RCC 7860 (cell line): ENCODE data around the gene OAT.
"Not testable (repeated sequence)": the region's sequence is repeated elsewhere in the genome, so short reads cannot be mapped to it uniquely, and the experiment has no call there.

ENCODE experiments used
- DNase-seq: peaks from one replicate; pipeline ENCODE4 v3.0.0-alpha.2; 2015; ENCODE audit warnings: low spot score
- FAIRE-seq: peaks from 2 replicates; lab custom pipeline; 2012; peaks lifted over from hg19 to GRCh38; lab: Jason Lieb, UNC

The OAT gene

GRCh38 chr10:124447751-124448466 is 29.2 kb upstream of the OAT start:
- FAIRE-seq, result no peak
- DNase-seq, result no peak

DNA sequence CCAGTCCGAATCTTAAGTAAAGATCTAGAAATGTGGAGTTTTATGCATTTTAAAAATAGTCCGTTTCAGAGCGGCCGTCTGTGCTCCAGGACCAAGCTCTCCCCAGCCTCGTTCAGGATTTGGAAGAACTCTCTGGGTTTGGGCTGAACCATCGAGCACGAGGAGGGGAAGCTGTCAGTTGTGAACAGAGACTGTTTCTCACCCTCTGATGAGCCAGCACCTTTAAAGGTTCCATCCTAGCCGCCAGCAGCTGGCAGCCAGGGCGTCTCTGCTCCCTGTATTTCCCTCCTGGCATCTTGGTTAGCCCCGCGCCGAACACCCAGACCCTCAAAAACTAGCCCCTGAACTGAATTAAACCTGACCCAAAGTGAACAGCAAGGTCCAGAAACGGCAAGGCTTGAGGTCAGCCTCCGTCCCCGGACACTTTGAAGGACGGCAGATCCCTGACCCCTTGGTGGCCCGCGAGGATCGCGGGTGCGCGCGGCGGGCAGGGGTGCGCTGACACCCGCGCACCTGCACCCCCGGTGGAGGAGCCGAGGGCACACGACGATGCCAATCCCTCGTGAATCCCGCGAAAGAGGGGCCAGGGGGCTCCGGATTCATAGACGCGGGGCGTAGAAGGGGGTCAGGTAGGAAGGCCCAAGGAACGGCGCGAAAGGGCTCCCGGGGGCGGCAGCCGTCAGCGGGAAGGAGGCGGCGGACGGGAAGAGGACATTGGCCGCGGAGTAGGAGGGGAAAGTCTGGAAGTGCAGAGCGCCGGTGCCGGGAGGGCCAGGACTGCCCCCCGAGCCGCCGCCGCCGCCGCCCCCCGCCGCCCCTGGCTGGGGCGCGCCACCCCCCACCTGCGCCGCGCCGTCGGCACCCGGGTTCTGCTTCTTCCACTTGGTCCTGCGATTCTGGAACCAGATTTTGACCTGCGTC is 28.4 kb upstream of the OAT start:
- DNase-seq (no peak), FAIRE-seq (no peak)

DNA sequence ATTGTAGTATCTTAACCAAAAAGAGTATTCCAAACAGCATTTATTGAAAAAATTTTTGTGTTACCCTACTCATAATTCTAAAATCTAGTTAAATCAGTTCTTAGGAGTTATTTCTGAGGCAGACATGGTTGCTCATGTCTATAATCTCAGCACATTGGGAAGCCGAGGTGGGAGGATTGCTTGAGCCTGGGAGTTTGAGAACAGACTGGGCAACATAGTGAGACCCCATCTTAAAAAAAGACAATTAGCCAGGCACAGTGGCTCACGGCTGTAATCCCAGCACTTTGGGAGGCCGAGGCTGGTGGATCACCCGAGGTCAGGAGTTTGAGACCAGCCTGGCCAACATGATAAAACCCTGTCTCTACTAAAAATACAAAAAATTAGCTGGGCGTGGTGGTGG is 23.0 kb upstream of the OAT start:
- not testable (repeated sequence) for FAIRE-seq, DNase-seq

DNA sequence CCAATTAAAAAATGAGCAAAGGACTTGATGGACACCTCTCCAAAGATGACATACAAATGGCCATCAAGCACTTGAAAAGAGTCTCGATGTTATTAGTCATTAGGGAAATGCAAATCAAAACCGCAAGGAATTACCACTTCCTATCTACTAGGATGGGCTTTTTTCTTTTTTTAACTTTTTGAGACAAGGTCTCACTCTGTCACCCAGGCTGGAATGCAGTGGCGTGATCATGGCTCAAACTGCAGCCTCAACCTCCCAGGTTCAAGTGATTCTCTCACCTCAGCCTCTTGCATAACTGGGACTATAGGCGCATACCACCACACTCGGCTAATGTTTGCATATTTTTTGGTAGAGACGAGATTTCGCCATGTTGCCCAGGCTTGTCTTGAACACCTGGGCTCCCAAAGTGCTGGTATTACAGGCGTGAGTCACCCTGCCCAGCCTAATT is 17.5 kb upstream of the OAT start:
- DNase-seq (peak; percentile 49), FAIRE-seq (no peak)

- not testable (repeated sequence) for DNase-seq, FAIRE-seq
These were observed 17.0 kb upstream of the OAT start for GRCh38 chr10:124435683-124436082.

- no peak for DNase-seq
- FAIRE-seq, result no peak
These were observed 14.7 kb upstream of the OAT start for GRCh38 chr10:124433461-124433860.

DNA sequence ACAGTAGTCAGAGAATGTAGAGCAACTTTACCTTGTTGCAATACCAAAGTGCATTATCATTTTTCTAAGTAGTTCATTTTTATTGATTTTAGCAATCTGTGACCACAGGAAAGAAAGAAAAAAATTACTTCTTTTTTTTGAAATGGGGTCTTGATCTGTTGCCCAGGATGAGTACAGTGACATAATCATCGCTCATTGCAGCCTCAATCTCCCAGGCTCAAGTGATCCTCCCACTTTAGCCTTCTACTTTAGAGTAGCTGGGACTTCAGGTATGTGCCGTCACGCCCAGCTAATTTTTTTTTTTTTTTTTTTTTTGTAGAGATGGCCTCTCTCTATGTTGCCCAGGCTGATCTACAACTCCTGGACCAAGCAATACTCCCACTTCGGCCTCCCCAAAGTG is 11.4 kb upstream of the OAT start:
- FAIRE-seq (no peak), DNase-seq (no peak)

DNA sequence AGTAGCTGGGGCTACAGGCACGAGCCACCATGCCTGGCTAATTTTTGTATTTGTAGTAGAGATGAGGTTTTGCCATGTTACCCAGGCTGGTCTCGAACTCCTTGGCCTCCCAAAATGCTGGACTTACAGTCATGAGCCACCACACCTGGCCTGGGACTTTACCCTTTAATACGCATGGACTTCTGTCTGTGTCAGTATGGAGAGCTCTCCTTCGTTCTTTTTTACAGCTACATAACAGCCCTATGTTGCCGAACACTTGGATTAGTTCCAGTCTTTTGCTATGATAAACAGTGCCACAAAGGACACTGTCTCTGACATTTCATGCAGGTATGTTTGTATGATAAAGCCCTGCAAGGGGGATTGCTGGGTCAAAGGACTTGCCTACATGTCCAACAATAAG is 10.9 kb upstream of the OAT start:
- FAIRE-seq (no peak), DNase-seq (no peak)

- DNase-seq (no peak), FAIRE-seq (no peak)
These were observed 9.6 kb upstream of the OAT start for GRCh38 chr10:124428207-124428777.

DNA sequence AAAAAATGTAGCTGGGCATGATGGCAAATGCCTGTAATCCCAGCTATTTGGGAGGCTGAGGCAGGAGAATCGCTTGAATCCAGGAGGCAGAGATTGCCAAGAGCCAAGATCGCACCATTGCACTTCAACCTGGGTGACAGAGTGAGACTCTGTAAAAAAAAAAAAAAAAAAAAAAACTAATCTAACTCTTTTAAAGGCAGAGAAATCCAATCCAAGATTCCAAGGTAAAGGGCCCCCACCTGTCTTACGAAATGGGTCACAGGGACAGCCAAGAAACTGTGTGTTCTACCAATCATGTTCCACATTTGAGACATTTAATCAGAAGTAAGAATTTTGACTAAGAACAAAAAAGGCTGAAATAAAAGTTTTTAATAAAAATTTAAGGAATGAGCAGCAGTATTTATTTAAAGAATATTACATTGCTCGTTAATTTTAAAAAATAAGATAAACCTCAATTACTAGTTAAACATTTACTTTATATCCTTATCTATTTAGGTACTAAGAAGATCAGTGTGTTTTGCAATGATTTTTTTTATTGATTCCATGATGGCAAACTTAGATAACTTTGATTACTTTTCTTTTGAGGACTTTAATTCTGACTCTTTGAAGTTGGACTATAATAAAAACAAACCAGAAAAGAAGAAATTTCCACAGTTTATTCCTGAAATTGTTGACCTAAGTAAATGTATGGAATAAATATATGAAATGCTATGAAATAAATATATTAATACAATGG is 6.7 kb upstream of the OAT start:
- DNase-seq, result no peak
- no peak for FAIRE-seq

DNA sequence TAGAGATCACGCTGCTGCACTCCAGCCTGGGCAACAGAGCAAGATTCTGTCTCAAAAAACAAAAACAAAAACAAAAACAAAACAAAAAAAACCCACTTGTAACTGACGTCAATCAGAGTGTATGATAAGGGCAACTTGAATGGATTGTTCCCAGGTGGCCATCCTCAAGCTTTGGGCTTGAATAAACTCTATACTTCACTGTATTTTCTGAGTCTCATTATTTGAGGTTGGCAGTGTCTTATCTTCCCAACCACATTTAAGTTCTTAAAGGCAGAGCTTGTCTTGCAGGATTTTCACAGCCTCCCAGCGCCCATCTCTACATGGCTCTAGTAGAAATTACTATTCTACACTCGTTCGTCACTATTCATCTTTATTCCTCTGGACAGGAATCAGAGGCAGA is 5.1 kb upstream of the OAT start:
- no peak for FAIRE-seq
- DNase-seq, result no peak

DNA sequence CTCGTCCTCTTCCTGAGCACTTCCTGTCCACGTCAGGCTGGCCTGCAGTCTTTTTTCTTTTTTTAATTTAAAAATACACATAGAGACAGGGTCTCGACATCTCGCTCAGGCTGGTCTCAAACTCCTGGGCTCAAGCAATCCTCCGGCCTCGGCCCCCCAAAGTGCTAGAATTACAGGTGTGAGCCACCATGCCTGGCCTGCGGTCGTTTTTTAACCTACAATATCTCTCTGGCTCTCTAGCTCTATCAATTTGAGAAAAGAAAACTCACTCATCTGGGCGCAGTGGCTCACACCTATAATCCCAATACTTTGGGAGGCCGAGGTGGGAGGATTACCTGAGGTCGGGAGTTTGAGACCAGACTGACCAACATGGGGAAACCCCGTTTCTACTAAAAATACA is 4.0 kb upstream of the OAT start:
- FAIRE-seq (no peak), DNase-seq (no peak)

DNA sequence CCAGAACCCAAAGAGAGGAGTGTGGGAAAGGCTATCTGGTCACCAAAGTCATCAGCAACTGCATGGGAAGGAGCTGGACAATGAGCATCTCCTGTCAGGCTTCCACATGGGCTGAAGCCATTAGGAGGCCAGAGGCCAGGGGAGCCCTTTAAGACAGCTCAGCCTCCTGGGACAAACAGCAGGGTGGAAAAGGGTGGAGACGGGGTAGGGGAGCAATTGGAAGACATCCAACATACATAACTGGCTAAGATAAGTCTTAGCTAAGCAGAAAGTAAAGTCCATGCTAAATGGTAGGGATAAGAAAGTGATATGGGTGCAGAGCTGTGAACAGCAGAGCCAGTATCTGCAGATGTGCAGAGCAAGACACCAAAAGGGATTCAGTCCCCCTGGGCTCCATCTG is 1.5 kb upstream of the OAT start:
- DNase-seq (no peak), FAIRE-seq (no peak)

DNA sequence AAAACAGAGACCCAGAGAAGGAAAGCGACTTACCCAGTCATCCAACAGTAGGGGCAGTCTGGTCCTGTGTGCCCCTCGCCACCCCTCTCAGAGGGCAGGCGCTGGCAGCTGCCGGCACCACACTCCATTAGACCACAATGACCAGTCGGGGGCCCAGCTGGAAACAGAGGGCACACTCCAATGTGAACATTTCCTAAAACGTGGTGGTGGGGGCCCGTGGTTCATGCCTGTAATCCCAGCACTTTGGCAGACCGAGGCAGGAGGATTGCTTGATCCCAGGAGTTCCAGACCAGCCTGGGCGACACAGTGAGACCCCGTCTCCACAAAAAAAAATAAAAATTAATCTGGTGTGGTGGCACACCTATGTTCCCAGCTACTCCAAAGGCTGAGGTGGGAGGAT is 912 bp upstream of the OAT start:
- no peak for FAIRE-seq
- DNase-seq, result no peak

GRCh38 chr10:124417895-124418725 is 613 bp downstream of the OAT start:
- DNase-seq, result no peak
- no peak for FAIRE-seq

DNA sequence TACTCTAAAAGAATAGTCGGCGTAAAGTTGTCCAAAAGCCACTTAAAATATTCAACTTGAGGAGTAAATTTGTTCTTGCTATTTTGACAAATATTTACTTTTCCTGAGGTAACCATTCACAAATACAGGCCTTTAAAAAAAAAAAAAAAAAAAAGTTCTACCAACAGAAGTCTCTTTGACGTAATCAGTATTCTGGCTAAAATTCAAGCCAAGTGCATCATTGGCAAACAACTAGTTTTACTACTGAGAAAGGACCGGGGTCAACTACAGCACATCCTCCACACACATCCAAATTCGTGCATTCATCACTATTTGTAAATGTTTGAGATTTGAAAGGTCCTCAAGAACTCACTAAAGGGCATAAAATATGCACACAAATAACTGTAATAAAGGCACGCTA is 2.0 kb downstream of the OAT start:
- FAIRE-seq (no peak), DNase-seq (no peak)

DNA sequence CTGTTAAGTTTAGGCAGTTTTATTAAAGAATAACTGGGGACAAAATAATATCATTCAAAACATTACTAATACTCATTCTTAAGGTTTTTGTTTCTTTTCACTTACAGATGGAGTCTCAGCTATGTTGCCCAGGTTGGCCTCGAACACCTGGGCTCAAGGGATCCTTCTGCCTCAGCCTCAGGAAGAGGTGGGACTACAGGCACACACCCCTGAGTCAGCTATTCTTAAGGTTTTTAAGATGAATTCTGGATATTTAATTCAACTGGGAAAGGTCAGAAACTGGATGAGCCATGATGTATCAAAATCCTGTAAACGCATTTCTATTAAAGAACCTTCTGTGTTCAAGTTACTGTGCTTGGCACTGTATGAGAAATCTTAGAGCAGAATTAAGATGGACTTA is 3.5 kb downstream of the OAT start:
- DNase-seq (no peak), FAIRE-seq (no peak)

DNA sequence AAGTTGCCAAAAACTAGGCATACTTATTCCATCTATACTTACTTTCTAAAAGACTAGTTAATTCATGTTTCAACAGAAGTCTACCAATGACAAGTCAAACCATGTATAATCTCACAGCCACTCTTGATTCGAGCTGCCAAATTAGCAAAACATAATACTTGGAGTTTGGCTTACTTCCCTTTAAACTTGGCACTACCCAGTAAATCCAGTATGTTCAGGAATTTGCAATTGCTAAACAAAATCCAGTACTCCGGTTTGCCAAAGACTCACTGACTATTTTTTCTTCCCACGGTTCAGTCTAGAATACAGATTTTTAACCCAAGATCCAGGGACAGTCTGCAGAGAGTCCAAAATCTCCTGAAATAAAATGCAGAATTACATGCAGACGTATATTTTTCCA is 4.6 kb downstream of the OAT start:
- FAIRE-seq, result no peak

DNA sequence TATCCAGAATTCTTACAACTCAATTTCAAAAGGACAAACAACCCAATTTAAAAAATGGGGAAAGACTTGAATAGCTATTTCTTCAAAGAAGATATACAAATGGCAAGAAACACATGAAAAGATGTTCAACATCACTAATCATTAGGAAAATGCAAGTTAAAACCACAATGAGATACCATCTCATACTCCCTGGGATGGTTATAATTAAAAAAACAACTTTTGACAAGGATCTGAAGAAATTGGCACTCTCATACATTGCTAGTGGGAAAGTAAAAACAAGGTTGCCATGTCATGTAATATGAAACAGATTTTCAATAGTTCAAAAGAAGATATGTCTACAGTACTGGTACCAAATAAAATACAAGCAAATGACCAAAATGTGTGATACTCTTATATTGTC is 9.0 kb downstream of the OAT start:
- FAIRE-seq, result no peak
- DNase-seq, result no peak

More for the DNA sequence above, 4.6 kb downstream of the OAT start:
- no peak for DNase-seq

- DNase-seq (no peak), FAIRE-seq (no peak)
These were observed 10.4 kb downstream of the OAT start for GRCh38 chr10:124408357-124408756.
